Liver (tissue), 3 donors: ENCODE results near the gene FADD.

ENCODE experiments used
- SP1 ChIP-seq: IDR thresholded peaks from 2 replicates; pipeline ENCODE4 v1.6.1; 2018; ENCODE audit warnings: antibody characterized with exemption, mild to moderate bottlenecking
- TAF1 ChIP-seq: conservative IDR thresholded peaks from 2 replicates; pipeline ENCODE4 v1.6.1; 2016; ENCODE audit warnings: antibody characterized with exemption, mild to moderate bottlenecking
- TF ChIP-seq, protein P1 (sequence below): fragments of 150-350 bp; IDR thresholded peaks from 2 replicates; pipeline ENCODE4 v1.5.1; 2017; ENCODE audit warnings: improper control_type of control experiment, low read depth, low read length; ENCODE audit not compliant: missing input control
- donor health status: healthy.
- donor health status: healthy.

DNA sequence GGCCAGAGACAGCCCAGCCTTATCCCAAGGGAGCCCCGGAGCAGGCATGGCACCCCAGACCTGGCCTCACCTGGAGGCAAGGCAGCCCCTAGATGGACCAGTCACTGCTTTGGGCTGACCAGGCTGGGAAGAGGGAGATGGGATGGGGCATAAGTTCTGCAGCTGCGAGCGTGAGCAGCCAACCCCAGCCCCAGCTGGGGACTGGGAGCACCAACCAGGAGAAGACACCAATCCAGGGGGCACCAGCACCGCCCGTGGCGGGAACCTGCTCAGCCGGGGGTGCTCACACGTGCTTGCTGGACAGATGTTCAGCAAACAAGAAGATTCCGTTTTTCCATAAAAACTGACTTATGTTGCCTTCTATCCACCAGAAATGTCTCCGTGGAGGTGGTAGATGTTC is 16.2 kb upstream of the FADD start:
- TF ChIP-seq, protein P1, sequence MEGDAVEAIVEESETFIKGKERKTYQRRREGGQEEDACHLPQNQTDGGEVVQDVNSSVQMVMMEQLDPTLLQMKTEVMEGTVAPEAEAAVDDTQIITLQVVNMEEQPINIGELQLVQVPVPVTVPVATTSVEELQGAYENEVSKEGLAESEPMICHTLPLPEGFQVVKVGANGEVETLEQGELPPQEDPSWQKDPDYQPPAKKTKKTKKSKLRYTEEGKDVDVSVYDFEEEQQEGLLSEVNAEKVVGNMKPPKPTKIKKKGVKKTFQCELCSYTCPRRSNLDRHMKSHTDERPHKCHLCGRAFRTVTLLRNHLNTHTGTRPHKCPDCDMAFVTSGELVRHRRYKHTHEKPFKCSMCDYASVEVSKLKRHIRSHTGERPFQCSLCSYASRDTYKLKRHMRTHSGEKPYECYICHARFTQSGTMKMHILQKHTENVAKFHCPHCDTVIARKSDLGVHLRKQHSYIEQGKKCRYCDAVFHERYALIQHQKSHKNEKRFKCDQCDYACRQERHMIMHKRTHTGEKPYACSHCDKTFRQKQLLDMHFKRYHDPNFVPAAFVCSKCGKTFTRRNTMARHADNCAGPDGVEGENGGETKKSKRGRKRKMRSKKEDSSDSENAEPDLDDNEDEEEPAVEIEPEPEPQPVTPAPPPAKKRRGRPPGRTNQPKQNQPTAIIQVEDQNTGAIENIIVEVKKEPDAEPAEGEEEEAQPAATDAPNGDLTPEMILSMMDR = no peak
- no peak for TF ChIP-seq TAF1
- no peak for TF ChIP-seq SP1
